DND-41 (cell line): ENCODE data around the gene EPS8L3.

Experiments
- CTCF ChIP-seq: IDR thresholded peaks from 2 replicates; pipeline ENCODE4 v1.5.1; 2012; ENCODE audit warnings: borderline replicate concordance, low read length, moderate library complexity, mild to moderate bottlenecking; ENCODE audit not compliant: poor library complexity, severe bottlenecking; ENCODE audit errors: extremely low read depth
- EZH2 ChIP-seq: IDR thresholded peaks from 3 replicates; pipeline ENCODE4 v1.6.1; 2012; ENCODE audit warnings: borderline replicate concordance, low read depth, mild to moderate bottlenecking, moderate library complexity, low read length, inconsistent platforms; ENCODE audit not compliant: severe bottlenecking

DNA sequence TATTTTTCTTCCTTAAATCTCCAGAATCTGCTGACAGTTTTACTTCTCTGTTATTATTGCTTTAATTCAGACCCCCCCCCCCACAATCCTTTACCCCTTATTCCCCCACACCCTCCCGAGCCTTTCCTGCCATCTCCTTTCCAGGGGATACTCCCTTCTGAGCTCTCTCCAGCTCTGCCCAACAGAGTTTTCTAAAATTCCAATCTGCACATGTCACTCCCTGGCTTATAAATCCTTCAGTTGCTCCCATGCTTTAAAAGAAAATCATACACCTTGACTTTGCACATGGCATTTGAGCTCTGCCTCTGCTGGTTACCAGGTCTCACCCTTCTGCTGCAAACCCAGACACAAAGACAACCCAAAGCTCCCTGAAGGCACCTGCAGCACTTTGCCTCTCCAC is 11.7 kb upstream of the EPS8L3 start:
- TF ChIP-seq CTCF (no peak), EZH2 (no peak)
